ENCODE measurements around the gene DMRTB1.

DMRTB1 gene

DNA sequence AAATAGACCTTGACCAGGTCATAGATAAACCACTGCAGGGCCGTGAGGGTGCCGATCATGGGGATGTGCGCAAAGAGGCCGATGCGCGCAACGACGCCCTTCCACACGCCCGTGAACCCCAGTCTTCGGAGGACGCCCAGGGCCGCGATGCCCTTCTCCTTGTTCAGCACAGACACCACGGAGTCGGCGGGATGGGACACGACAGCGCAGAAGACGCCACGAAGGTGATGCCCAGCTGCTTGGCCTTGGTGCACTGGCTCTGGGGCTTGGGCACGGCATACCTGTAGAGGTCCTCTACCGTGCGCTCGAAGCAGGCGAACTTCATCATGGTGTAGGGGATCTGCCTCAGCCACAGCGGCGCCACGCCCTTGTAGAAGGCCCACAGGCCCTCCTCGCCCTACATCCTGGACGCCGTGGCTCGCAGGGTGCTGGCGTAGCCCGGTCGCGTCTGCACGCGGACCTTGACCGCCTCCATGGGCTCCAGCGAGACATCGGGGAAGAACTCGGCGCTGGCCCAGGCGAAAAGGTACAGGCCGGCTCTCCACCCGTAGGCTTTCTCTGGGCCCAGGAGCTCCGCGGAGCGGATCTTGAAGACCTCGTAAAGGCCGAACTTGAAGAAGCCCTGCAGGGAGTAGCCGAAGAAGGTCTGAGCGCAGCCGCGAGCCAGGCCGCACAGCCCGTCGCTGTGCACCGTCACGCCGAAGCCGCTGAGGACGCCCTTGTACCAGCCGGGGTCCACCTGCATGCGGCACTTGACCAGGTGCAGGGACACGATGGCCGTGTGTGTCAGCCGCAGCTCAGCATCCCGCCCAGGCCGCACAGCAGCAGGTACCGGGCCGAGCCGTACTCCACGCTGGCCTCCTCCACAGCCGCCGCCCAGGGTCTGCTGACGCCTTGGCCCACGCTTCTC, 20.5 kb upstream of the DMRTB1 start:
- no peak for DNase-seq

DNA sequence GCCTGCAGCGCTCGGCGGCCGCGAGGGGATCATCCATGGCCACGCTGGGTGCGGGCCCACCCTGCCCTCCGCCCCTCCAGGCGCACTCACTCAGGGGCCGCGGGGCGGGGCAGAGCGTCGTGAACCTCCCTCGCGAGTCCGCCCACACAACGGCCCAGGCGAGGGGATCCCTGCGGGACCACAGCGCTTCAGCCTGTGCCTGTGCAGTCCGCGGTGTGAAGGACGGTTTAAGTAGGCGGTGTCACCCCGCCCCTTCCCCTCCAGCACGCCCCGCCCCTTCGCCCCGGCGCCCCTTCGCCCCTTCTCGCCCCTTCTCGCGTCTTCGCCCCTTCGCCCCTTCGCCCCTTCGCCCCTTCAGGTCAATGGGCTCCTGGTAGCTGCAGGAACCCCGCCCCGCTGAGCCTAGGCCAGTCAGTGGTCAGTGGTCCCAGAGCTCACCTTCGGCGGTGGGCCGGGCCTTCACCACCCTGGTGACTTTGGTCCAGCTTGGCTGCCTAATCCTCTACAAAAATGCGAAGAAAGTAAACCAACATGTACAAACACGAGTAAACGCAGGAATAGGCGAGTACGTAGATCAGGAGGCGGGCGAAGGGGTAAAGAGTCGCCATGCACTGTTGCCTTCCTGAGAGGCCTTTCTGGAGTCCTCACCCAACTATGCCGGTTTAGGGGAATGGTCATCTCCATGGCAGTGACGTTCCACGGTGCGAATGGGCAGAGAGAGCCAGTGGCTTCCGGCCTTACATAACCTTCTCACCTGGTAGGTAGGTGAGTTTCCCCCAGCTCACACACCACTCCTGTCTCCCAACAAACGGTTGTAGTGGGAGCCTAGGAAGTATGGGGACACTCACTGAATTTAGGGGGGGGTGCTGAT, 19.6 kb upstream of the DMRTB1 start:
- no peak for DNase-seq

DNA sequence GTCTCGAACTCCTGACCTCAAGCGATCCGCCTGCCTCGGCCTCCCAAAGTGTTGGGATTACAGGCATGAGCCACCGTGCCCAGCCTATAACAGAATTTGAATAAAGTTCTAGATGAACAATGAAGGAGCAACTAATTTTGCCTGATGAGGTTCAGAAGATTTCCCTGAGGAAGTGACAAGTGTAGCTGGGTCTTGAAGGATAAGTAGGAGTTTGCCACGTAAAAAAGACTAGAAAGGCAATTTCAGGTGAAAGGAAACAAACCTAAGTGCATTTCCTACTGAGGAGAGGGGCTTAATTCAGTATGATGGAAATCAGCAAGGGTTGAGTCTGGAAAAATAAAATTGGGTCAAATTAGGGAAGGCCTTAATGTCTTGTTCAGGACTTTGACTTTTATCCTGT, 18.6 kb upstream of the DMRTB1 start:
- DNase-seq, result no peak

DNA sequence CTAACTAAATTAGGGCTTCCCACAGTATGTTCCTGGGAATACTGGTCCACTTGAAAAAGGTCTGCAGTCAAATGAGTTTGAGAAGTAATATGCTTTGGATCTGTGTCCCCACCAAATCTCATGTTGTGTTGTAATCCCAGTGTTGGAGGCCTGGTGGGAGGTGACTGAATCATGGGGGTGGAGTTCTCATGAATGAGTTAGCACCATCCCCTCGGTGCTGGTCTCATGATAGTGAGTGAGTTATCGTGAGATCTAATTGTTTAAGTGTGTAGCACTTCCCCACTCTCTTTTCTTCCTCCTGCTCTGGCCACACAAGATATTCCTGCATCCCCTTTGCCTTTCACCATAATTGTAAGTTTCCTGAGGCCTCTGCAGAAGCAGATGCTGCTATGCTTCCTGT, 16.9 kb upstream of the DMRTB1 start:
- DNase-seq, result peak; percentile 56

DNA sequence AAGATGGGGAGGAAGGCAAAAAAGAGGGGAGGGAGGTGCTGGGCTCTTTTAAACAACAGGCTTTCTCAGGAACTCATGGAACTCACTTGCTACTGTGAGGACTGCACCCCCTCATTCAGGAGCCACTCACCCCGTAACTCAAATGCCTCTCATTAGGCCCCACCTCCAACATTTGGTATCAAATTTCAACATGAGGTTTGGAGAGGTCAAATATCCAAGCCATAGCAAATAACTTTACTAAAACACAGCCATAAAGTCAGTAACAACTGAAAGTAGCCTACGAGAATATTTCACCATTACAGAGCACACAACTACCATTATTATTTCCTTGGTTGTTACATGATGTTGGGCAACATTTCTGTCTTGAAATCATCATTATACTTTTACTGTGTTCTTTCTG, 13.1 kb upstream of the DMRTB1 start:
- no peak for DNase-seq

DNA sequence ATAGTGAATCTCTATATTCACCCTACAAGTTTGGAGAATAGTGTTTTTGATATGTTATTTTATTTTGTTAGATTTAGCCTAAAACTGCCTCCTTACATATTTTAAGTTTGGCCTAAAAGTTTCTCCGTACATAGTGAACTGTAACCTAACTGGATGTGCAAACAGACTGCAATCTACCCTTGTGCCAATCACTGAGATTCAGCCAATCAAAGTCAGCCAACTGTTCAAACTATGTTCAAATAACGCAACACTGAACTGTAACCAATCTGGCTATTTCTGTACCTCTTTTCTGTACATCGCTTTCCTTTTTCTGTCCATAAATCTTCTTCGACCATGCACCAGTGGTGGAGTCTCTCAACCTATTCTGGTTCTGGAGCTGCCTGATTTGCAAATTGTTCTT, 11.8 kb upstream of the DMRTB1 start:
- no peak for DNase-seq

DNA sequence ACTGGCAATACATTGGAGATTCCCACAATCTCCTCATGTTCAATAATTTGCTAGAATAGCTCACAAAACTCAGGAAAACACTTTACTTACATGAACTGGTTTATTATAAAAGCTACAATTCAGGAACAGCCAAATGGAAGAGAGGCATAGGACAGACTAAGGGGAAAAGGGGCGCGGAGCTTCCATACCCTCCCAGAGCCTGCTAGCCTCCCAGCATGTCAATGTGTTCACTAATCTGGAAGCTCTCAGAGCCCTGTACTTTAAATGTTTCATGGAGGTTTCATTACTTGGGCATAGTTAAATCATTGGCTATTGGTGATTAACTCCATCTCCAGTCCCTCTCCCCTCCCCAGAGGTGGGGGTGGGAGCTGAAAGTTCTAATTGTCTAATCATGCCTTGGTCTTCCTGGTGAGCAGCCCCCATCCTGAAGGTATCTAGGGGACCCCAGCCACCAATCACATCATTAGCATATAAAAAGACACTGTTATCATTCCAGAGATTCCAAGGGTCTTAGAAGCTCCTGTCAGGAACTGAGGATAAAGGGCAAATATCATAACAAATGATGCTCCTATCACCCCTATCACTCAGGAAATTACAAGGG, 10.9 kb upstream of the DMRTB1 start:
- DNase-seq, result no peak

DNA sequence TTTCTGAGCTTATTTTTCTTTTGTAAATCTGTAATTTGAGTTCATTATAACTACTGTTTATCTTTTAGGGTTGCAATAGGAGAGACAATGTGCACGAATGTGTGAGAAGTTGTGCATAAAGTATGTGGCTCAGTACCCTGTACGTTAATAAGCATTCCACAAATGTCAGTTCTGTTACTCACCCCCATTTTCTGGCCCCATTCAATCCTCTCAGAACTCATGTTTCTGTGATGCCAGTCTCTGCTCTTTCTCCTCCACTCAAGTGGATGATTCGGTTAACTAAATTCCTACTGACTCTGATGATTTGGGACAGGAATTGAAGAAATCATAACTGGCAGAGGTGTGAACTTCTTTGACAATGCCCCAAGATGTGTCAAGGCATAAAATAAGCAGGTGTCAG, 10.2 kb upstream of the DMRTB1 start:
- no peak for DNase-seq

DNA sequence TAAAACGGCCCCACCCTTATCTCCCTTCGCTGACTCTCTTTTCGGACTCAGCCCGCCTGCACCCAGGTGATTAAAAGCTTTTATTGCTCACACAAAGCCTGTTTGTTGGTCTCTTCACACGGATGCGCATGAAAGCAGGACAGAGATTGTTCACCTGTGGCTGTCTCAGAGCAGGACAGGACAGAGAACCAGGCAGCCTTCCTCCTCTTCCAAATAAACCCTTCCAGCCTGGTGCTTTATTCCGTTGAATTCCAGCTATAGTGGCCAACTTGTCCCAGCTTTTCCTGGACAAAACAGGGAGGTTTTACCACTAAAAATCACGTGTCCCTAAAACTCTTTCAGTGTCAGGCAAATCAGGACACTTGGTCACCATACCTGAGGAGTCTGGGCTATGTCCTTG, 9.5 kb upstream of the DMRTB1 start:
- DNase-seq, result no peak

DNA sequence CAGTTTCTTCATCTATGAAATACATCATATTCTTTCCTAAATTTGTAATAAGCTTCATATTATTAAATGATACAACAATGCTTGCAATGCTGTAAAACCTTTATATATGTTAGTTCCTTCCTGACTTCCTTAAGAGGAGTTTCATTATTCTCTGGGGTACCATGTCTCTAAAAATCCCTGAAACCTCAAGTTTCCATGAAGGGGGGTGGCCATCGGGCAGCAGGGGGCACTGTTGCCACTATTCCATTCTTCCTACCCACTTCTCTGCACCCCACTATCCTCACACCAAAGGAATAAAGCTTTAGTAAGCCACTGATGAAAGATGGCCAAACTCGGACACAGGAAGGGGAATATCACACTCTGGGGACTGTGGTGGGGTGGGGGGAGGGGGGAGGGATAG, 9.0 kb upstream of the DMRTB1 start:
- DNase-seq, result peak; percentile 9

DNA sequence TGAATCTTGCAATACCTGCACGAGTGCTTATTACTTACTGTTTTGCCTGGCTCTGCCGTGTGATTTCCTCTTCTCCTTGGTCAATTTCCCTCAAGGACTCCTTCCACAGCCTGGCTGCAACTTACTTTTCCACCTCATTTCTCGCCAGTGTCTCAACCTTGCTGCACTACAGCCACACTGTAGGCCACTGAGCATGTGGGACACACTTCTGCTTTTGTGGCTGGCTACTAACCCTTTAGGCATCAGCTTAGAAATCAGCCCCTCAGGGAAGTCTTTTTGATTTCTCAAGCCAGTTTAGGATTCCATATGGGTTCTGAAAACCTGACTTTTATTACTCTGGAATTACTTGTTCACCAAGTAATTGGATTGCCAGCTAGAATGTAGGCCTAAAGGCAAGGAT, 5.2 kb upstream of the DMRTB1 start:
- no peak for DNase-seq

DNA sequence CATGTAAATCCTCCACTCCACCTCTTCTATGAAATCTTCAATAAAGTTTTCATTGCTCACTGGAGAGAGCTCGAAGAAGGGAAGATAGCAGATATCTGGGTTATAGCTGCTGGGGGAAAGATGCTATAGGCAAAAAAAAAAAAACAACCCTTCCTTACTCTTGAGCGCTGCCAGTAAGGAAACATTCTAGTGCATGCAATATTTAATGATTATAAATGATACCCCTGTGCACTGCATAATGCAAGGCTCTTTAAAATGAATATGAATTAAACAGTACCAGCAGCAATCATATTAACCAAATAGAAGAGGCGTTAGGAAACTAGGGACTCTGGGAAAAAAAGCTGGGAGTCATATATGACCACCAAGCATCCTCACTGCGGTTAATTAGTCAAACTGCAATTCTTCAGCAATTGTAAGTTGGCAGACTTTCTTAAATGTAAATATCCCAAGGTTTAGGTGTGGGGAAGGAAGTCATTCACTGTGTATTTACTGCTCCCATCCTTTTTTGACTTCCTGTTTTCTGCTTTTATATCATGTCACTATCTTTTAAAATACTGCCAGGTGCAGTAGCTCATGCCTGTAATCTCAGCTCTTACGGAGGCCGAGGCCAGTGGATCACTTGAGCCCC, 3.7 kb upstream of the DMRTB1 start:
- DNase-seq, result no peak

DNA sequence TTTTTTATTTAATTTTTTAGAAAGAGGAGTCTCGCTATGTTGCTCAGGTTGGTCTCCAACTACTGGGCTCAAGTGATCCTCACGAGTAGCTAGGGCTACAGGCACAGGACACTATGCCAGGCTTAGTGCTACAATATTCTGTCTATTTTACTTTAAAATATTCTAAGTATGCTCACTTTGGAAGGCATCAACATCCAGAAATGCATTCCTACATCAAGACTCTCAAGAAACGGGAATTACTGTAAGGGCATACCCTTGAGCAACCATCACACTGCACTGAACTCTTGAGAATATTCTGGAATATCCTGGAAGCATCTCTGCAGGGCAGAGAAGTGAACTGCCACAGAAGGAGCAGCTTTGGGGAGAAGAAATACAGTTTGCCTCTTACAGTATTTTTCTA, 565 bp upstream of the DMRTB1 start:
- no peak for DNase-seq

DNA sequence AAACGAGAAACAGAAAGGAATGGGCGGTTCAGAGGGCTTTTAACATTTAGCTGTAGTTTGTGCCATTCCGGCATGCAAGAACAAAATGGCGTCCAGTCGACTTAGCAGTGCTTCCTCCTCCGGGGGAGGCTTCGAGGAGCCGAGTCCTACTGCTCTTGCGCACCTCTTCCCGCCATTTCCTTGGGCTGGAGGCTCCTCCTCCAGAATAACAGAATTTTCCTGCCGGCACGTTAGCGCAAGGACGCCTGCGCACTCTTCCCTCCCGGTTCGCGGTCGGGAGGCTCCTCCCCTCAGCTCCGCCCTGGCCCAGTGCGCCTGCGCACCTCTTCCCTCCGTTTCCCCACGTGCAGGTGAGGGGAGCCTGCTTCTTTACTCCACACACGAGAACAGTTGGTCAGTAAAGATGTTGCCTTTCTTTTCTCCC, 1.0 kb downstream of the DMRTB1 start:
- no peak for DNase-seq

DNA sequence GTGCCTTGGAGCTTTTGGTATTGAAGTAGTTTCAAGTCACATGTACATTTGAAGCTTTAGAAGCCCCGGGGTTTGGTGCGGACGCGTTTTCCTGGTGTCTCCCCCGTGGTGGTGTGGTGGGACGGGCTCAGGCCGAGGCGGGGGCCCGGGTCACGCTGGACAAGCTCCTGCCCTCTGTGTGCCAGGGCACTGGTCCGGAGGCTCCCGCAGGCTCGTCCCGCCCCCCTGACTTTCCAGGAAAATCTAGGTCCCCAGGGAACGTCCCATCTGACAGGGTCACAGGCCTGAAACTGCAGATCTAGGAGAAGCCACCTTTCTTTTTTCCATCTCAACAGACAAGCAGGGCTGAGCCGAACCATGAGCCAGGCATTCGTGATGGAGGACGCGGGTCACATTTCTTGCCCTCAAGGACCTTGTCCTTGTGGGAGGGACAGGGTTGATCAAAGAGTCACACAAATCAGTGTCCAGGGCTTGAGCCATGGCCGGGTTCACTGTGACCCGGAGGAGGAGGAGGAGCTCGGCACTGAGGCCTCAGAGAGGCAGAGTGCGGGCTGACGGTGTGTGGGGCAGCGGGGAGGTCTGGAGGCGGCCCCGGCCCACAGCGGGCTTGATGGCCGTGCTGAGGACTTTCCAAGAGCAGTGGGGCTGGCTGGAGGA, 1.6 kb downstream of the DMRTB1 start:
- DNase-seq, result no peak

DNA sequence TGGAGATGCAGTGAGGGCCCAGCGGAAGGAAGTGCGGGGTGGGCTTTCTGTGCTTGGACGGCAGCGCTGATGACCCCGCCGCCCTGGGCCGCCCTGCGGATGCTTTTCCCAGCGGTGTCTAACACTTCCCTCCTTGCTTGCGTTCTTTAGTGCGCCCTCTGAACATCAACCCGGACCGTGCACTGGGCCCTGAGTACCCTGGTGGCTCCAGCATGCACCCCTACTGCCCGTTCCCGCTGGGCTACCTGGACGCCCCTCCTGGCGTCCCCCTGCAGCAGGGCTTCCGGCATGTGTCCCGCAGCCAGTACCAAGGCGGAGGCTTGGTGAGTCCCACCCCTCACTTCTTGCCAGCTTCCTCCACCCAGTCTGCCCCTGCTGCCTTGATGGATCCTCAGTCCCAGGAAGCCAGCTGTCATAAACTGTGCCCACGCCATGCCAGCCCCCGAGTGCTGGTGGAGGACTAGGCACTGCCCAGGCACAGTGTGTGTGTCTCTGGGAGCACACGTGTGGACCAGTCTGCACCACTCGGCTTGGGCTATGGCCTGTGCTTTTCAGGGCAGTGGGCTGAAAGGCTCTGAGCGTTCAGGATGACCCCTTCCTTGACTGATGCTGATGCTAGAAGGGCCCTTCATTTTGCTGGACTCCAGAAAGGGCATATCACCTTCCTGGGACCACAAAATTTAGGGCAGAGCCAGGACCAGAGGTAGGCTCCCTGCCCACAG, 2.3 kb downstream of the DMRTB1 start:
- no peak for DNase-seq

DNA sequence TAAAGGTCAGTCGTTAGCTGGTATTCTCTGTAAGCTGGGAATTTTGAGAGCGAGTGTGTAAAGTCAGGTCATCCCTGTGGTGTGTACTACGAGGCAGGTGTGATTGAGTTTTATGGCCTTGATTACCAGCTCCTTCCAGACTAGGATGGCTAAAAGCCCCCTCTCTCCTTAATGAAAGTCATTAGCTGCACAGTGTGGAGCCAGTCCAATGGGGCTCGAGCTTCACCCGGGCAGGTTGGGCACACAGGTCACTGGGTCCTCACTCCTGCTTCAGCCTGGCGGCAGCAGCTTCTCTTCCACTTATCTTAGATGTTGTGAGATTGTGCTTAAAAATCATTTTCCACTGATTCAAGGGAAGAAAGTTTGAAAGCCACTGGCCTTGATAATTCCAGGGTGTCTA, 3.0 kb downstream of the DMRTB1 start:
- DNase-seq, result no peak

DNA sequence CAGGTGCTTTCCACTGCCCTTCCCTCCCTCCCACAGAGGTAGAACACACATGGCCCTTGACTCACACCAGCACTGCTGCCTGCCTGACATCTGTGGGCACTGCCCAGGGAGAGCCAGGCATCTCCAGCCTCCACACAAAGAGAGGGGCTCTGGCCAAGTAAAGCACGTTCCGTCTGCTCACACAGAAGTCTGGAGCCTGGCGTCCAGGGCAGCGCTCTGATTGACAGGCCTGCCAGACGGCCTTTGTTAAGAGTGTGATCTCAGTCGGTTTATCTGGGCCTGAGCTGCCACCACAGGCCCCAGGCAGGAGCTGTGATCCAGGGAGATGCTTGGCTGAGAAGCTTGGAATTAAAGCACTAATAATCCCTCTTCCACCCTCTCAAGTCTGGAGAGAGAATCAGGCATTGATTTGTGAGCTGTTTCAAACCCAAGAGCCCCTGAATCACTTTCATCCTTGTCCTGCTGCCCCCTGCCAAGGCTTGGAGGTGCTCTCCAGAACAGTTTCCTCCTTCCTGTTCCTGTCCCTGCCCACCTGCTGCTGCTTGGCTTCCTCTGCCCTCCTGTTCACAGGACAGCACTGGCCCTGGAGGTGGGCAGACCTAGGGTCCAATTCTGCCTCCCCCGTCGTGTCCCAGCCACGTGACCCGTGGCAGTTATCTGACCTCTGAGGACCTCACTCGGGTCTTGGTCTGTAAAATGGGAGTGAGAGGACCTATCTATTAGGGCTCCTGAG, 3.7 kb downstream of the DMRTB1 start:
- no peak for DNase-seq

DNA sequence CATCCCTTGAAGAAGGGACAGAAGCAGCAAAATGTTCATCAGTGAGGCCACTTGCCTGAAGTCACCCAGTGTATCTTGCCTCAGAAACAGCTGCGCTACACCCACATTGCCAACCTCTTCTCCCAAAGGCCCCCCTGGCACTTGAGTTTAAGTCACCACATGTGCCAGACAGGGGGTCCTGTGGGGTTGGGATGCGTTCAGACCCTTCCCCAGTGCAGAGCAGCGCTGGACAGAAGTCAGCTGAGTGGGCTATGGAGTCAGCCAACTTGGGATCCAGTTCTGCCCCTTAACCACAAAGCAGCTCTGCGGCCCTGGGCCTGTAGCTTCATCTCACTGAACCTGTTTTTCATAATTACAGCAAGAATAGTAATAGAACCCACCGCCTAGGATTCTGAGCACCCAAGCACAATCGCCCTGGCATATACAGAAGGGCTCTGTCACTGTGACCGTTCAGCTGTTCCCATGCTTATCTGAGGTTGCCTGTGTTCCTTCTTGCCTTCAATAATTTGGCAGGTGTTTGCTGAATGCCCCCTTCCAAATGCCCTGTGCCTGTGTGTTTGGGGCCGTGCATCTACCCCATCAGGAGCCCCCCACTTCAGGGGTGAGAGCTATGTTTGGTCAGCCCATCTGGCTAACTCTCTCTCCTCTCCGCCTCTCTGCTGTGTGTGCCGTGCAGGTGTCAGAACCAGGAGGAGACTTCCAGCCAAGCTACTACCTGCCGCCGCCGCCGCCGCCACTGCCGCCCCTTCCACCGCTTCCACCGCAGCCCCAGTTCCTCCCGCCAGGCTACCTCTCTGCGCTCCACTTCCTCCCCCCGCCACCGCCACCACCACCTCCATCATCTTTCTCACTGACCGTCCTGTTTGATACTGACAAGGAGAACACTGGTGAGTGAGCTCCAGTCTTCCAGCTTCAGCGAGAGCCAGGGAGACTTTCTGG, 5.0 kb downstream of the DMRTB1 start:
- DNase-seq, result no peak

Measured in hematopoietic multipotent progenitor cell treated with erythropoietin and hydrocortisone succinate and interleukin-3 and kit ligand, for 8 days (in vitro differentiated cells).